ENCODE data around the gene KRT86. TPM values are rescaled to one million over a fixed set of nuclear protein-coding genes. Genes with fewer than 3 reads are reported as not detected.

Gene KRT86
- total RNA-seq: not detected in 2 replicates

GRCh38 chr12:52274521-52275120 lies at the start of gene KRT86:
TSS of gene KRT86 (plus strand) at chr12:52274645. CDS start at chr12:52301917, 27,272 bp downstream.

GRCh38 chr12:52232674-52233461 lies 41.6 kb upstream of the KRT86 start, which contains the start of gene KRT7:
TSS of gene KRT7 (plus strand) at chr12:52233243. CDS start at chr12:52233297, 54 bp downstream.

GRCh38 chr12:52291267-52291935 lies 17.0 kb downstream of the KRT86 start, which contains the start of gene KRT81:
TSS of gene KRT81 (minus strand) at chr12:52291534. CDS start at chr12:52291465, 69 bp downstream.

GRCh38 chr12:52320784-52321400 lies 46.4 kb downstream of the KRT86 start, which contains the start of gene KRT83:
TSS of gene KRT83 (minus strand) at chr12:52321398. CDS start at chr12:52321335, 63 bp downstream.

Other genes starting within 250 kb of the KRT86 start
- gene NR4A1, start 223.2 kb upstream of the KRT86 start, total RNA-seq: 11.5 and 66.0 TPM in 2 replicates
- 40.4 and 85.7 TPM in 2 replicates for gene ATG101, start 204.7 kb upstream of the KRT86 start, total RNA-seq
- gene SMIM41, start 194.9 kb upstream of the KRT86 start, total RNA-seq: 0.13 and 50.8 TPM in 2 replicates
- 0.64 and 0.91 TPM in 2 replicates for gene KRT80, start 82.6 kb upstream of the KRT86 start, total RNA-seq
- 5.2 and 235 TPM in 2 replicates for gene KRT7, start 41.4 kb upstream of the KRT86 start, total RNA-seq
- gene KRT81, start 16.9 kb downstream of the KRT86 start, total RNA-seq: 0.64 and 1.6 TPM in 2 replicates
- gene KRT83, start 46.8 kb downstream of the KRT86 start, total RNA-seq: not detected in 2 replicates
- not detected in 2 replicates for gene KRT85, start 92.8 kb downstream of the KRT86 start, total RNA-seq
- not detected in 2 replicates for gene KRT84, start 111.0 kb downstream of the KRT86 start, total RNA-seq
- gene KRT82, start 131.7 kb downstream of the KRT86 start, total RNA-seq: not detected in 2 replicates
- not detected in 2 replicates for gene KRT75, start 159.7 kb downstream of the KRT86 start, total RNA-seq
- gene KRT6B, start 177.5 kb downstream of the KRT86 start, total RNA-seq: 1.0 TPM in 1 of 2 replicates, not detected in the other
- gene KRT6C, start 199.2 kb downstream of the KRT86 start, total RNA-seq: not detected in 2 replicates
- 3.2 and 20.6 TPM in 2 replicates for gene KRT6A, start 218.6 kb downstream of the KRT86 start, total RNA-seq
- 2.0 and 4.1 TPM in 2 replicates for gene KRT5, start 245.7 kb downstream of the KRT86 start, total RNA-seq

All from epithelial cell of alveolus of lung (primary cell).